HG02943 (cell line): ENCODE data around the gene RPH3AL.
"Not testable (repeated sequence)": the region's sequence is repeated elsewhere in the genome, so short reads cannot be mapped to it uniquely, and the experiment has no call there.

Source experiments
- ATAC-seq: cut with Tn5 transposase; IDR thresholded peaks from one replicate; pipeline ENCODE4 v1.9.1; 2021; ENCODE audit warnings: mild to moderate bottlenecking, low read depth, moderate library complexity; ENCODE audit not compliant: unreplicated experiment

RPH3AL gene

GRCh38 chr17:381516-381915 is 28.9 kb upstream of the RPH3AL start:
- no peak for ATAC-seq

GRCh38 chr17:379531-380465 is 27.2 kb upstream of the RPH3AL start:
- no peak for ATAC-seq

GRCh38 chr17:378068-378467 is 25.5 kb upstream of the RPH3AL start:
- no peak for ATAC-seq

GRCh38 chr17:376936-377863 is 24.6 kb upstream of the RPH3AL start:
- no peak for ATAC-seq

GRCh38 chr17:373613-374230 is 21.1 kb upstream of the RPH3AL start:
- ATAC-seq: no peak

GRCh38 chr17:372157-373152 is 19.8 kb upstream of the RPH3AL start:
- no peak for ATAC-seq

GRCh38 chr17:371583-371982 is 19.0 kb upstream of the RPH3AL start:
- ATAC-seq: no peak

GRCh38 chr17:367656-368055 is 15.0 kb upstream of the RPH3AL start:
- not testable (repeated sequence) for ATAC-seq

GRCh38 chr17:366657-367615 is 14.3 kb upstream of the RPH3AL start:
- not testable (repeated sequence) for ATAC-seq

- no peak for ATAC-seq
Measured at GRCh38 chr17:364766-365165, 12.2 kb upstream of the RPH3AL start.

- no peak for ATAC-seq
Measured at GRCh38 chr17:364308-364707, 11.7 kb upstream of the RPH3AL start.

- ATAC-seq: no peak
Measured at GRCh38 chr17:362721-363120, 10.1 kb upstream of the RPH3AL start.

- ATAC-seq: no peak
Measured at GRCh38 chr17:360092-360750, 7.6 kb upstream of the RPH3AL start.

- ATAC-seq: no peak
Measured at GRCh38 chr17:358491-359151, 6.0 kb upstream of the RPH3AL start.

- ATAC-seq: no peak
Measured at GRCh38 chr17:357644-358043, 5.0 kb upstream of the RPH3AL start.

GRCh38 chr17:356671-357434 is 4.2 kb upstream of the RPH3AL start:
- no peak for ATAC-seq
